NT2/D1 (cell line): Measurements from ENCODE around the gene RFESD.
A peak's percentile ranks its signal among the peaks of the same experiment; 100 is the strongest.

Experiments used
- DNase-seq: peaks from one replicate; pipeline ENCODE4 v3.0.0-alpha.2; 2011; ENCODE audit warnings: low read depth, low spot score
- H3K27me3 ChIP-seq: 2 replicates; pipeline ENCODE4 v1.6.0; 2011; ENCODE audit warnings: mild to moderate bottlenecking; ENCODE audit not compliant: insufficient read length, insufficient read depth
- H3K36me3 ChIP-seq: 2 replicates; pipeline ENCODE4 v1.6.1; 2011; ENCODE audit warnings: mild to moderate bottlenecking, low read length, mixed read lengths; ENCODE audit not compliant: insufficient read depth, insufficient read length
- H3K4me1 ChIP-seq: 2 replicates; pipeline ENCODE4 v1.5.1; 2011; ENCODE audit not compliant: insufficient read depth, insufficient read length
- H3K4me3 ChIP-seq: 2 replicates; pipeline ENCODE4 v1.5.1; 2011; ENCODE audit warnings: low read depth; ENCODE audit not compliant: insufficient read length
- H3K9ac ChIP-seq: 2 replicates; pipeline ENCODE4 v1.6.0; 2011; ENCODE audit warnings: low read depth; ENCODE audit not compliant: insufficient read length
- H3K9me3 ChIP-seq: 2 replicates; pipeline ENCODE4 v1.5.1; 2011; ENCODE audit warnings: mild to moderate bottlenecking, low read length; ENCODE audit not compliant: insufficient read depth
- SUZ12 ChIP-seq: IDR thresholded peaks from 2 replicates; pipeline ENCODE4 v1.6.1; 2011; ENCODE audit not compliant: insufficient read length, insufficient read depth; ENCODE audit errors: extremely low read depth
- YY1 ChIP-seq: IDR thresholded peaks from 2 replicates; pipeline ENCODE4 v1.6.1; 2011; ENCODE audit not compliant: insufficient read length, insufficient read depth
- ZNF274 ChIP-seq: IDR thresholded peaks from 2 replicates; pipeline ENCODE4 v1.6.1; 2011; ENCODE audit warnings: mild to moderate bottlenecking, low read depth, low read length

The RFESD gene

GRCh38 chr5:95646569-95647431 lies at the start of gene RFESD:
TSS of gene RFESD (plus strand) at chr5:95646777. CDS start at chr5:95652272, 5,495 bp downstream.
- peak; percentile 88 for DNase-seq
- peak within 1 kb of the TSS; percentile 51 for H3K9ac ChIP-seq
- no peaks in the 10 kb centered on the region for H3K27me3 ChIP-seq
- H3K36me3 ChIP-seq: no peaks in the 10 kb centered on the region
- H3K9me3 ChIP-seq: no peaks in the 10 kb centered on the region
- no peak for TF ChIP-seq YY1
- TF ChIP-seq ZNF274: no peak
- no peak for TF ChIP-seq SUZ12
- peak within 1 kb of the TSS; percentile 29 for H3K4me3 ChIP-seq
- H3K4me1 ChIP-seq: no peaks in the 10 kb centered on the region

- Histone ChIP-seq H3K9ac (no peak overlapping the region), H3K4me3 (no peak overlapping the region), H3K9me3 (no peaks in the 10 kb centered on the region), H3K27me3 (no peaks in the 10 kb centered on the region), H3K36me3 (peaks cover 7% of the 10 kb centered on the region), H3K4me1 (no peaks in the 10 kb centered on the region)
- DNase-seq: no peak
- TF ChIP-seq YY1 (no peak), SUZ12 (no peak), ZNF274 (no peak)
Observed at GRCh38 chr5:95599252-95599651, 47.3 kb upstream of the RFESD start.

GRCh38 chr5:95600557-95600956 lies 46.0 kb upstream of the RFESD start:
- Histone ChIP-seq H3K9ac (no peak overlapping the region), H3K9me3 (no peaks in the 10 kb centered on the region), H3K36me3 (peaks cover 7% of the 10 kb centered on the region), H3K4me1 (no peaks in the 10 kb centered on the region), H3K27me3 (no peaks in the 10 kb centered on the region), H3K4me3 (no peak overlapping the region)
- no peak for TF ChIP-seq ZNF274
- no peak for TF ChIP-seq SUZ12
- TF ChIP-seq YY1: no peak
- DNase-seq: no peak

GRCh38 chr5:95605786-95606185 lies 40.8 kb upstream of the RFESD start:
- Histone ChIP-seq H3K9ac (no peak overlapping the region), H3K4me3 (no peak overlapping the region), H3K27me3 (no peaks in the 10 kb centered on the region), H3K9me3 (no peaks in the 10 kb centered on the region), H3K36me3 (peaks cover 7% of the 10 kb centered on the region), H3K4me1 (no peaks in the 10 kb centered on the region)
- TF ChIP-seq SUZ12 (no peak), YY1 (no peak), ZNF274 (no peak)
- DNase-seq: no peak

GRCh38 chr5:95606419-95606818 lies 40.2 kb upstream of the RFESD start:
- no peaks in the 10 kb centered on the region for H3K27me3 ChIP-seq
- no peak for TF ChIP-seq ZNF274
- TF ChIP-seq SUZ12: no peak
- no peak for TF ChIP-seq YY1
- H3K4me3 ChIP-seq: no peak overlapping the region
- peaks cover 2% of the 10 kb centered on the region for H3K36me3 ChIP-seq
- DNase-seq: no peak
- no peaks in the 10 kb centered on the region for H3K9me3 ChIP-seq
- H3K9ac ChIP-seq: no peak overlapping the region
- H3K4me1 ChIP-seq: no peaks in the 10 kb centered on the region

- Histone ChIP-seq H3K27me3 (no peaks in the 10 kb centered on the region), H3K9ac (no peak overlapping the region), H3K4me1 (no peaks in the 10 kb centered on the region), H3K4me3 (no peak overlapping the region), H3K36me3 (no peaks in the 10 kb centered on the region), H3K9me3 (peaks cover 4% of the 10 kb centered on the region)
- no peak for DNase-seq
- TF ChIP-seq YY1: no peak
- no peak for TF ChIP-seq ZNF274
- TF ChIP-seq SUZ12: no peak
Observed at GRCh38 chr5:95609711-95610110, 36.9 kb upstream of the RFESD start.

- TF ChIP-seq ZNF274 (no peak), SUZ12 (no peak), YY1 (no peak)
- no peak for DNase-seq
- no peak overlapping the region for H3K9ac ChIP-seq
- no peak overlapping the region for H3K4me3 ChIP-seq
- H3K4me1 ChIP-seq: no peaks in the 10 kb centered on the region
- no peaks in the 10 kb centered on the region for H3K27me3 ChIP-seq
- H3K9me3 ChIP-seq: peaks cover 4% of the 10 kb centered on the region
- H3K36me3 ChIP-seq: no peaks in the 10 kb centered on the region
Observed at GRCh38 chr5:95610546-95610945, 36.0 kb upstream of the RFESD start.
